Measurements from ENCODE around the gene DYSF. TPM values are rescaled to one million over a fixed set of nuclear protein-coding genes. Genes with fewer than 3 reads are reported as not detected.

Gene DYSF
- total and polyA plus RNA-seq, 2 donors = 5.8 to 9.2 TPM

DNA sequence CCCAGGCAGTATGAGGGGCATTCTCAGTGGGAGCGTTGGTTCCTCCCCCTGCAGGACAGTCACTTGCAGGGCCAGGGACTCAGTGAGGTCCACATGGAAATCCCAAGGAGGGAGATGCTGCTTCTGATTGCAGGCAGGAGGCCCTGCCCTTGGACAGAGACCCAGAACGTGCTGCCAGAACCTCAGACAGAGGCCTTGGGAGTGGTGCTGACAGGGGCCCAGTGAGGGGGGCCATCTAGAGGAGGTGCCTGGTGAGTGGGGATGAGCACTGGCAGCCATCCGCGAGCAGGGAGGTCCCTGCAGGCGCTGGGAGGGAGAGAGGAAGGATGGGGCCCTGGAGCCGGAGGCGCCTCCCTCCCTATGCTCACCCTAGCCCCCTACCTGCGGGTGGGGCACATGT is 133.1 kb downstream of the DYSF start:
- no peak overlapping the region for H3K27ac ChIP-seq (ENCODE audit: low read depth in 1 of 2, low read length in 1 of 2)
- 93% methylated on average over 8 of the region's 8 CpGs for whole genome bisulfite sequencing
- no peaks in the 10 kb centered on the region for H3K4me1 ChIP-seq (ENCODE audit: control insufficient read depth in 2 of 2, insufficient read depth in 2 of 2, low read length in 2 of 2)
- H3K4me3 ChIP-seq (ENCODE audit: low read length in 2 of 2) = no peak overlapping the region
- no peaks in the 10 kb centered on the region for H3K9me3 ChIP-seq (ENCODE audit: control insufficient read depth in 2 of 2, insufficient read depth in 1 of 2, low read length in 1 of 2)
- no peaks in the 10 kb centered on the region for H3K36me3 ChIP-seq (ENCODE audit: control insufficient read depth in 2 of 2, insufficient read depth in 2 of 2, low read length in 1 of 2)
- H3K27me3 ChIP-seq (ENCODE audit: control insufficient read depth in 2 of 2, insufficient read depth in 1 of 2, low read length in 1 of 2) = no peaks in the 10 kb centered on the region
- no peak for DNase-seq (ENCODE audit: low read depth in 6 of 9, low spot score in 9 of 9)

DNA sequence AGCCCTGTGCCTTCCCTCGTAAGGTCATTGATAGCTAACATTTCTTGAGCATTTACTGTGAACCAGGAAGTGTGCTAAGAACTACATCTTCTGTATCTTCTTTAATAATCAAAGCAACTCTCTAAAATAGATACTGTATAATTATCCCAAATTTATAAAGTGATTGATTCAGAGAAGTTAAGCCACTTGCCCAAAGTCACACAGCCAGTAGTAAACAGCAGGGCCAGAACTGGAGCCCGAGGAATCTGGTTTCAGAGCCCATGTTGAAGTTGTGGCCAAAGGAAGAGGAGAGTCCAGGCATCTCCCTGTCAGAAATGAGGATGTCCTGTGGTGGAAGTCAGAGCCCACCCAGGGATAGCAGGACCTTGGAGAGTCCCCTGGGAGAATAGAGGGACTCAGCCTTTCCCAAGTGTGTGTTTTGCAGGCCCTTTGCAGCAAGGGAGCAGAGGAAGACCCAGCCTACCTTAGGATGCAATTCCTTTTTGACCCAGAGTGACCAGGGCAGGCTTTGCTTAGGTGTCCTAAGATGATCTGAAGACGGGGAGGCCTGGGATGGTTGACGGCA is 134.2 kb downstream of the DYSF start:
- Histone ChIP-seq H3K9me3 (ENCODE audit: control insufficient read depth in 2 of 2, insufficient read depth in 1 of 2, low read length in 1 of 2) (no peaks in the 10 kb centered on the region), H3K27me3 (ENCODE audit: control insufficient read depth in 2 of 2, insufficient read depth in 1 of 2, low read length in 1 of 2) (no peaks in the 10 kb centered on the region), H3K4me3 (ENCODE audit: low read length in 2 of 2) (no peak overlapping the region), H3K27ac (ENCODE audit: low read depth in 1 of 2, low read length in 1 of 2) (no peak overlapping the region), H3K4me1 (ENCODE audit: control insufficient read depth in 2 of 2, insufficient read depth in 2 of 2, low read length in 2 of 2) (no peaks in the 10 kb centered on the region), H3K36me3 (ENCODE audit: control insufficient read depth in 2 of 2, insufficient read depth in 2 of 2, low read length in 1 of 2) (no peaks in the 10 kb centered on the region)
- WGBS = 96% methylated on average over 4 of the region's 4 CpGs
- no peak for DNase-seq (ENCODE audit: low read depth in 6 of 9, low spot score in 9 of 9)

DNA sequence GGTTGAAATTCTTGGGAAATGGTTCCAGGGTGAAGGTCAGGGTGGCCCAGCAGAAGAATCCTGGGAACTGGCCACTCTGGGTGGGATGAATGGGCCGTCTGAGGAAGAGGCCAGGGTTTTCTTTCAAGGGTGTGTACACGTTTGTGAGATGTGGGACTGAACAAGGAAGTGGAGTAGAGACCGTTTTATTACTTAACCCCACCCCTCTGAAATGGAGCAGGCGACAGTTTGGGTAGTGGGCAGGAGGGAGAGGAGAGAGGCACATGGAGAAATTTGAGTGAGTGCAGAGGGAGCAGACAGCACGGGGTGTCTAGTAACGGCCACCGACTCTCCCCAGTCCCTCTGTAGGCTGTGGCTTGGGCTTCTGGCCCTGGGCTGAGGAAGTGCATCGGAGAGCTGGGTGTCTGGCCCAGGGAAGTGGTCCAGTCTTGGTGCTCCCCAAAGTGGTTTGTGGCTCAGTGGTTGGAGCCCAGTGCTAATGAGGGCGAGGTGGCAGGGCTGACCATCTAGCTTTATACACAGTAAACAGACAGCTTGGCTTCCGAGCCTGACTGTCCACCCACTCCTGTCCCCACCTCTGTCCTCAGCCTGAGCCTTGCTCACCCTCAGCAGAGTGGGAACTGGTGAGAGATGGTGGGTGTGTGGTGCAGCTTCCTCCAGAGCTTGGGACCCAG is 135.3 kb downstream of the DYSF start:
- no peaks in the 10 kb centered on the region for H3K4me1 ChIP-seq (ENCODE audit: control insufficient read depth in 2 of 2, insufficient read depth in 2 of 2, low read length in 2 of 2)
- no peak overlapping the region for H3K27ac ChIP-seq (ENCODE audit: low read depth in 1 of 2, low read length in 1 of 2)
- no peaks in the 10 kb centered on the region for H3K36me3 ChIP-seq (ENCODE audit: control insufficient read depth in 2 of 2, insufficient read depth in 2 of 2, low read length in 1 of 2)
- H3K27me3 ChIP-seq (ENCODE audit: control insufficient read depth in 2 of 2, insufficient read depth in 1 of 2, low read length in 1 of 2) = no peaks in the 10 kb centered on the region
- WGBS = 78% methylated on average over 10 of the region's 10 CpGs
- no peak overlapping the region for H3K4me3 ChIP-seq (ENCODE audit: low read length in 2 of 2)
- no peaks in the 10 kb centered on the region for H3K9me3 ChIP-seq (ENCODE audit: control insufficient read depth in 2 of 2, insufficient read depth in 1 of 2, low read length in 1 of 2)
- DNase-seq (ENCODE audit: low read depth in 6 of 9, low spot score in 9 of 9) = no peak

DNA sequence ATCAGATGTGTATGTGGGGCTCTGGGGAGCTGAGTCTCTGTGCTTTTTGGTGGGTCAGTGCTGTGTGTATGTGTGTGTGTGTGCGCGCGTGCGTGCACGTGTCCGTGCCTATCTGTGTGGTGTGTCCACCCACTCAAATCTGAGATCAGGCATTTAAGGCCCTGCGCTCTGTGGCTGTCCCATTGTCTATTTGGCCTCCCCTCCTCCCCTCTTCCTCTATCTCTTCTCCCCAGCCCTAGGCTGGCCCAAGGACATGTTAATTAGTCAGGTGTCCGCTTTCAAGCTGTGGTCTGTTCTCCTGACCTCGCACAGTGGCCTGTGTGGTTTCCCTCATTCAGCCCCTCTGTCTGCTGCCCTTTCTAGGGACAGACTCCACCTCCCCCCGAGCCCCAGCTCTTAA is 136.4 kb downstream of the DYSF start:
- Histone ChIP-seq H3K36me3 (ENCODE audit: control insufficient read depth in 2 of 2, insufficient read depth in 2 of 2, low read length in 1 of 2) (no peaks in the 10 kb centered on the region), H3K27me3 (ENCODE audit: control insufficient read depth in 2 of 2, insufficient read depth in 1 of 2, low read length in 1 of 2) (no peaks in the 10 kb centered on the region), H3K4me1 (ENCODE audit: control insufficient read depth in 2 of 2, insufficient read depth in 2 of 2, low read length in 2 of 2) (peaks cover 0 to 3% of the 10 kb centered on the region in 2 donors), H3K27ac (ENCODE audit: low read depth in 1 of 2, low read length in 1 of 2) (no peak overlapping the region), H3K4me3 (ENCODE audit: low read length in 2 of 2) (no peak overlapping the region), H3K9me3 (ENCODE audit: control insufficient read depth in 2 of 2, insufficient read depth in 1 of 2, low read length in 1 of 2) (no peaks in the 10 kb centered on the region)
- no peak for DNase-seq (ENCODE audit: low read depth in 6 of 9, low spot score in 9 of 9)
- 94% methylated on average over 10 of the region's 10 CpGs for WGBS

DNA sequence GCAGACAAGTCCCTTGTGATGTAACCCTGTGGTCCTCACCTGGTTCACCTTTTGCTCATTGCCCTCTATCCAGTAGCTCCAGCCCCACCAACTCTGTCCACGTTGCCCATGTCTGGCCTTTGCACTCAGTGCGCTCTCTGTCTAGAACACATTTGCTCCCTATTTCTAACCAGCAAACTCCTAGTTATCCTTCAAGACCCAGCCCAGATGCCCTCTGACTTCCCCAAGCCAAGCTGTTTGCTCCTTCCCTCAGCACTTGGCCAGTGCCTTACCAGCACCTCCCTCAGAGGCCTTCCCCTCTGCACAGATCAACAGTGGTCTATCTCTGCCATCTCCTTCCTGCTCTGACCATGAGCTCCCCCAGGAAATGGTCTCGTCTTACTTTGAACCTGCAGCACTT is 137.7 kb downstream of the DYSF start:
- no peaks in the 10 kb centered on the region for H3K36me3 ChIP-seq (ENCODE audit: control insufficient read depth in 2 of 2, insufficient read depth in 2 of 2, low read length in 1 of 2)
- no peak overlapping the region for H3K27ac ChIP-seq (ENCODE audit: low read depth in 1 of 2, low read length in 1 of 2)
- H3K4me1 ChIP-seq (ENCODE audit: control insufficient read depth in 2 of 2, insufficient read depth in 2 of 2, low read length in 2 of 2) = peaks cover 0 to 8% of the 10 kb centered on the region in 2 donors
- no peaks in the 10 kb centered on the region for H3K27me3 ChIP-seq (ENCODE audit: control insufficient read depth in 2 of 2, insufficient read depth in 1 of 2, low read length in 1 of 2)
- no peak for DNase-seq (ENCODE audit: low read depth in 6 of 9, low spot score in 9 of 9)
- 88% methylated on average over 3 of the region's 3 CpGs for WGBS
- H3K9me3 ChIP-seq (ENCODE audit: control insufficient read depth in 2 of 2, insufficient read depth in 1 of 2, low read length in 1 of 2) = no peaks in the 10 kb centered on the region
- no peak overlapping the region for H3K4me3 ChIP-seq (ENCODE audit: low read length in 2 of 2)

DNA sequence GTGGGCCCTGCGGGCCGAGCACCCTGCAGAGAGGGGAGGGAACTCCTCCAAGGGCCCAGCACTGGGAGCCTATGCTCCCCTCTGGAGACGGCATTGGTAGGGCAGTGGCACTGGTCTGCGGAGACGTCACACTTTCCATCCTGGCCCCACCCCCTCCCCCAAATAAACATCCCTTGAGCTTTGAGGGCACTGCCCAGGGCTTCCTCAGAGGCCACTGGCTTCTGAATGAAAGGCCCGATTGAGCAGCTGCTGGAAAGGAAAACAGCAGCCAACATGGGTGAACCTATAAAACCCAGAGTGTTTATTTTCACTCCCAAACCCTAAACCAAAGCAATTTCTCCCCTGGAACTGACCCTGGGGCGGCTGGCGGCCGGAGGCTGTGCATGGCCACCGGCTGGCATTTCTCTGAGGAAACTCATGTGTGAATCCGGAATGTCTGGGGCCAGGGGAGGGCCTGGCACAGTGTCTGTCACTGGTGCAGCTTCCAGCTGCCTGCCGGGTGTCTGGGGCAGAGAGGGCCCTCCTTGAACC is 138.9 kb downstream of the DYSF start:
- Histone ChIP-seq H3K4me1 (ENCODE audit: control insufficient read depth in 2 of 2, insufficient read depth in 2 of 2, low read length in 2 of 2) (peaks cover 0 to 12% of the 10 kb centered on the region in 2 donors), H3K9me3 (ENCODE audit: control insufficient read depth in 2 of 2, insufficient read depth in 1 of 2, low read length in 1 of 2) (no peaks in the 10 kb centered on the region), H3K27me3 (ENCODE audit: control insufficient read depth in 2 of 2, insufficient read depth in 1 of 2, low read length in 1 of 2) (no peaks in the 10 kb centered on the region), H3K4me3 (ENCODE audit: low read length in 2 of 2) (no peak overlapping the region), H3K27ac (ENCODE audit: low read depth in 1 of 2, low read length in 1 of 2) (no peak overlapping the region), H3K36me3 (ENCODE audit: control insufficient read depth in 2 of 2, insufficient read depth in 2 of 2, low read length in 1 of 2) (no peaks in the 10 kb centered on the region)
- DNase-seq (ENCODE audit: low read depth in 6 of 9, low spot score in 9 of 9) = no peak
- WGBS = 82% methylated on average over 12 of the region's 12 CpGs

DNA sequence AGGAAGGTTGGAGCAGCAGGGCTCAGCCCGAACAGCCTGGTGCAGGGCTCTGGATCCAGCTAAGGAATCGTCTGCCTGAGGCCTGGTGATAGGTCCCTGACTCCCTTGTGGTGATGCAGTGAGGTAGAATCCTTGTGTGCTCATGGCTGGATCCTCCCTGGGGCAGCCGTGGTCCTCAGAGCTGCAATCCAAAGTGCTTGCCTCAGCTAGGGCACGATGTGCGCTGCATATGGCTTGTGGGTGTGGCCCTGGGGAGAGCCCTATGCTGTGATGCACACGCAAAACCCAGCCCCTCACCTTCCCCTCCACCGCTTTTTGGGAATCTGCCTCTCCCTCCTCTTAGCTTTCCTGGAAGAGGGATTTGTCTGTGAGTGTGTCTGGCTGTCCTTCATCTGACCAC is 142.2 kb downstream of the DYSF start:
- 88% methylated on average over 7 of the region's 7 CpGs for WGBS

DNA sequence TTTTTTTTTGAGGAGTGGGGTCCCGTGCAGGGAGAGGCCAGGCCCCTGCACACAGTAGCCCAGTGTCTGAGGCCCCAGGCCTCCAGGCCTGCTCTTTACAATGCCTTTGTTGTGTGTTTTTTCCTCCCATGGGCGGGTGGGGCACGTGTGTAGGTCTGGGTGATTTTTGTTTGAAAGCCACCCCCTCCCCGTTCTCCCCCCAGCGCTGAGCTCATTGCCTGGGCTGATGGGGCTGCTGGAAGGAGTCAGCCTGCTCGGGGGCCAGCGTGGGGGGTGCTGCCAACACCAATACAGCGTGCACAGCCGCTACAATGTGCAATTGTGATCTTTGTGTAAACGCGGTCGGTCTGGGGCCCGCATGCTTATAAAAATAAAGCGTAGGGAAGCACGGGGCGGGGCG is 142.7 kb downstream of the DYSF start:
- Histone ChIP-seq H3K36me3 (ENCODE audit: control insufficient read depth in 2 of 2, insufficient read depth in 2 of 2, low read length in 1 of 2) (no peaks in the 10 kb centered on the region), H3K27ac (ENCODE audit: low read depth in 1 of 2, low read length in 1 of 2) (peak overlapping the region in 1 of 2 donors; percentile 17), H3K27me3 (ENCODE audit: control insufficient read depth in 2 of 2, insufficient read depth in 1 of 2, low read length in 1 of 2) (no peaks in the 10 kb centered on the region), H3K4me3 (ENCODE audit: low read length in 2 of 2) (no peak overlapping the region), H3K4me1 (ENCODE audit: control insufficient read depth in 2 of 2, insufficient read depth in 2 of 2, low read length in 2 of 2) (peaks cover 0 to 12% of the 10 kb centered on the region in 2 donors), H3K9me3 (ENCODE audit: control insufficient read depth in 2 of 2, insufficient read depth in 1 of 2, low read length in 1 of 2) (no peaks in the 10 kb centered on the region)
- WGBS = 77% methylated on average over 17 of the region's 17 CpGs
- no peak for DNase-seq (ENCODE audit: low read depth in 6 of 9, low spot score in 9 of 9)

More for the DNA sequence above, 142.2 kb downstream of the DYSF start:
- no peaks in the 10 kb centered on the region for H3K9me3 ChIP-seq (ENCODE audit: control insufficient read depth in 2 of 2, insufficient read depth in 1 of 2, low read length in 1 of 2)
- peaks cover 0 to 12% of the 10 kb centered on the region in 2 donors for H3K4me1 ChIP-seq (ENCODE audit: control insufficient read depth in 2 of 2, insufficient read depth in 2 of 2, low read length in 2 of 2)
- no peak for DNase-seq (ENCODE audit: low read depth in 6 of 9, low spot score in 9 of 9)
- H3K27ac ChIP-seq (ENCODE audit: low read depth in 1 of 2, low read length in 1 of 2) = peak overlapping the region in 1 of 2 donors; percentile 32
- H3K4me3 ChIP-seq (ENCODE audit: low read length in 2 of 2) = no peak overlapping the region
- H3K36me3 ChIP-seq (ENCODE audit: control insufficient read depth in 2 of 2, insufficient read depth in 2 of 2, low read length in 1 of 2) = no peaks in the 10 kb centered on the region
- H3K27me3 ChIP-seq (ENCODE audit: control insufficient read depth in 2 of 2, insufficient read depth in 1 of 2, low read length in 1 of 2) = no peaks in the 10 kb centered on the region

DNA sequence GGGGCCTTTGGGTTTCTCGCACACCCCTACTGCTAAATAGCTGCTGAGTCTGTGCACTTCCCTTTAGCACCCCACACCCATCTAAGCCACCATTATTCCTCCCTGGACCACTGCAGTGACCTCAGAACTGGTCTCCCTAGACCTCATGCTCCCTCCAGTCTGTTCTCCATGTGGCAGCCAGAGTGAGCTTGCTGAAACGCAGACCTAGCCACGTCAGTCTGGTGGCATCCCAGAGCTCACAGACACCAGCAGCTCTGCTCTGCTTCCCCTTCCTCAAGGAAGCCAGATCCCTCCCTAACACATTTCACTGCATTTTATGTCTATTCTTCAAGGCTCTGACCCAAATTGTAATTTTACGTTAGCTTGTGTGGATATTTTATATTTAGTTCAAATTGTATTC is 144.4 kb downstream of the DYSF start:
- Histone ChIP-seq H3K4me1 (ENCODE audit: control insufficient read depth in 2 of 2, insufficient read depth in 2 of 2, low read length in 2 of 2) (peaks cover 0 to 12% of the 10 kb centered on the region in 2 donors), H3K27me3 (ENCODE audit: control insufficient read depth in 2 of 2, insufficient read depth in 1 of 2, low read length in 1 of 2) (no peaks in the 10 kb centered on the region), H3K4me3 (ENCODE audit: low read length in 2 of 2) (no peak overlapping the region), H3K9me3 (ENCODE audit: control insufficient read depth in 2 of 2, insufficient read depth in 1 of 2, low read length in 1 of 2) (no peaks in the 10 kb centered on the region), H3K27ac (ENCODE audit: low read depth in 1 of 2, low read length in 1 of 2) (no peak overlapping the region), H3K36me3 (ENCODE audit: control insufficient read depth in 2 of 2, insufficient read depth in 2 of 2, low read length in 1 of 2) (no peaks in the 10 kb centered on the region)
- DNase-seq (ENCODE audit: low read depth in 6 of 9, low spot score in 9 of 9) = no peak
- 88% methylated on average over 4 of the region's 4 CpGs for WGBS
